GM23248 (cell line): ENCODE results near the gene TCF25. TPM values are rescaled to one million over a fixed set of nuclear protein-coding genes. Genes with fewer than 3 reads are reported as not detected.

ENCODE experiments used
- DNase-seq: peaks from one replicate; pipeline ENCODE4 v3.0.0-alpha.2; 2015
- H2AFZ ChIP-seq: fragments of 200-600 bp; sonication (generic); 2 replicates; pipeline ENCODE4 v1.6.1; 2016; ENCODE audit warnings: antibody characterized with exemption
- H3F3A ChIP-seq: fragments of 200-600 bp; sonication (generic); 2 replicates; pipeline ENCODE4 v1.6.1; 2016; ENCODE audit warnings: mild to moderate bottlenecking, antibody characterized with exemption, mixed run types; ENCODE audit not compliant: insufficient read depth
- H3K27ac ChIP-seq: fragments of 200-600 bp; sonication (generic); 2 replicates; pipeline ENCODE4 v1.5.1; 2016; ENCODE audit warnings: mild to moderate bottlenecking
- H3K27me3 ChIP-seq: fragments of 200-600 bp; sonication (generic); replicated peaks from 2 replicates; pipeline ENCODE4 v1.6.1; 2016; ENCODE audit warnings: mild to moderate bottlenecking; ENCODE audit not compliant: insufficient read depth
- H3K36me3 ChIP-seq: fragments of 200-600 bp; sonication (generic); 2 replicates; pipeline ENCODE4 v1.6.1; 2016; ENCODE audit warnings: low read depth, mild to moderate bottlenecking
- H3K4me1 ChIP-seq: fragments of 200-600 bp; sonication (generic); 2 replicates; pipeline ENCODE4 v1.6.1; 2016; ENCODE audit warnings: mild to moderate bottlenecking; ENCODE audit not compliant: insufficient read depth
- H3K4me2 ChIP-seq: fragments of 200-600 bp; sonication (generic); one replicate; pipeline ENCODE4 v1.6.1; 2016; ENCODE audit warnings: mild to moderate bottlenecking; ENCODE audit not compliant: unreplicated experiment
- H3K4me3 ChIP-seq: fragments of 200-600 bp; sonication (generic); 2 replicates; pipeline ENCODE4 v1.5.1; 2016; ENCODE audit warnings: mild to moderate bottlenecking
- H3K79me2 ChIP-seq: fragments of 200-600 bp; sonication (generic); 2 replicates; pipeline ENCODE4 v1.6.1; 2016; ENCODE audit warnings: mild to moderate bottlenecking; ENCODE audit not compliant: insufficient read depth
- H3K9ac ChIP-seq: fragments of 200-600 bp; sonication (generic); 2 replicates; pipeline ENCODE4 v1.6.1; 2016; ENCODE audit warnings: mild to moderate bottlenecking
- H3K9me2 ChIP-seq: fragments of 200-600 bp; sonication (generic); 2 replicates; pipeline ENCODE4 v1.6.1; 2016; ENCODE audit warnings: mixed run types, mild to moderate bottlenecking, moderate library complexity; ENCODE audit not compliant: insufficient read depth
- H3K9me3 ChIP-seq: fragments of 200-600 bp; sonication (generic); one replicate; pipeline ENCODE4 v1.6.1; 2017; ENCODE audit warnings: low read depth
- H4K20me1 ChIP-seq: fragments of 200-600 bp; sonication (generic); 2 replicates; pipeline ENCODE4 v1.6.0; 2016; ENCODE audit not compliant: insufficient read depth
- EZH2 ChIP-seq: fragments of 200-600 bp; sonication (generic); IDR thresholded peaks from 2 replicates; pipeline ENCODE4 v1.6.1; 2018; ENCODE audit warnings: antibody characterized with exemption, mild to moderate bottlenecking; ENCODE audit not compliant: insufficient read depth, poor library complexity, severe bottlenecking
- EZH2phosphoT487 ChIP-seq: fragments of 200-600 bp; sonication (generic); IDR thresholded peaks from 2 replicates; pipeline ENCODE4 v1.6.1; 2018; ENCODE audit warnings: antibody characterized with exemption, moderate library complexity, mild to moderate bottlenecking, low read depth; ENCODE audit not compliant: insufficient read depth
- WGBS, 2 experiments: methylation state at CpG; one replicate each; pipeline ENCODE4 v1.1.6; 2015 to 2017; ENCODE audit warnings: low lambda C conversion rate in 2 of 2, low coverage in 1 of 2; ENCODE audit errors: missing lambda C conversion rate in 2 of 2; 5-methylcytosine and 5-hydroxymethylcytosine counted together
- in situ Hi-C: fragments of 300-500 bp; cut with MboI; formaldehyde crosslinking; loops from 2 replicates; pipeline ENCODE4 v1.15.0; 2020
- polyA plus RNA-seq: library from polyadenylated mRNA; unstranded; fragments of >200 nt; fragmentation: Nextera tagmentation; extraction: Ambion mirVana; gene quantifications from 2 replicates; pipeline ENCODE4 v1.2.1, GENCODE V29; 2016
- total RNA-seq: library from RNA; depleted of rRNA; stranded (reverse); fragments of >200 nt; shearing (Covaris generic); gene quantifications from 2 replicates; pipeline ENCODE4 v1.2.3, GENCODE V29; 2014

The TCF25 gene
- total and polyA plus RNA-seq, 2 experiments from 2014 or later = 143 to 162 TPM

DNA sequence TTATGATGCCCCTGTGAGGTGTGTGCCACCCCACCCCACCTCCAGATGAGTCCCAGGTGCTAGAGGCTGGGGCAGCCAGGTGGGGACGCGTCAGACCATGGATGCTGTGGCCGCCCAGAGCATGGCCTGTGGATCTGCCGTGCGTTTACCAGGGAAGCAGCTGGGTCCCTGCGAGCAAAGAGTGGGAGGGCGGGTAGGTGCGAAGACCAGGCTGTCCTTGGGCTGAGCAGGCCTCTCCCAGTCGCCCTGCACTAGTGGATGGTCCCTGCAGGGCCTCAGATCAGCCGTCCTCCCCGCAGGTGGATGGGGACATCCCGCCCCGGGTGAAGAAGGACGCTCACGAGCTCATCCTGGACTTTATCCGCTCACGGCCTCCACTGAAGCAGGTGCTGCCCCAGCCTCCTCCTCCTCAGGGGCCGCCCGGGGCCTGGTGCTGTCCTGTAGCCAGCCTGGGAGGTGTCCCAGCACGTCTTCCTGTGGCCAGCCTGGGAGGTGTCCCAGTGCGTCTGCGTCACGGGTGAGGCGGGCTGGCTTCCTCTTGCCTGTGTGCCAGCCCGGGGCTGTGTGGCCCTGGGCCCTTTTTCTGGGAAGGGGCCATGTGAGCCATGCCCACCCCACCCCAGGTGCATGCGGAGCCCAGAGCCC, 18.0 kb upstream of the TCF25 start:
- WGBS, 2 experiments = 89% methylated on average over 22 to 26 of the region's 26 CpGs
- DNase-seq = no peak

DNA sequence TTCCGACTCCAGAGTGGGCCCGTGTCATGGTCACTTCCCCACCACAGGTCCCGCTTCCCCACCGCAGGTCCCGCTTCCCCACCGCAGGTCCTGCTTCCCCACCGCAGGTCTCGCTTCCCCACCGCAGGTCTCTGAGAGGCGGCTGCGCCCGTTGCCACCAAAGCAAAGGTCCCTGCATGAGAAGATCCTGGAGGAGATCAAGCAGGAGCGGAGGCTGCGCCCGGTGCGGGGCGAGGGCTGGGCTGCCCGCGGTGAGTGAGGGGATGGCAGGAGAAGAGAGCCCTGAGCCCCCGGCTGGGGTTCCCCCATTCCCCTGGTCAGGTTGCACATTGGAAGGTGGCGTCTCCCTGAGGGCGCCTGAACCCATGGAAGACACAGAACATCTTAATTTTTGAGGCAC, 17.4 kb upstream of the TCF25 start:
- Histone ChIP-seq H3K9ac (no peak overlapping the region), H2AFZ (no peak overlapping the region), H3K4me3 (no peak overlapping the region), H3K9me3 (no peaks in the 10 kb centered on the region), H3K36me3 (no peaks in the 10 kb centered on the region), H3K9me2 (no peaks in the 10 kb centered on the region), H3F3A (no peaks in the 10 kb centered on the region), H3K27me3 (no peaks in the 10 kb centered on the region), H3K4me2 (no peak overlapping the region), H3K27ac (no peak overlapping the region), H3K79me2 (no peaks in the 10 kb centered on the region), H3K4me1 (no peaks in the 10 kb centered on the region), H4K20me1 (no peaks in the 10 kb centered on the region)
- TF ChIP-seq EZH2phosphoT487 = no peak
- TF ChIP-seq EZH2 = no peak
- WGBS, 2 experiments = 92 to 97% methylated on average over 17 to 22 of the region's 22 CpGs
- in situ Hi-C loops = no loop called here
- DNase-seq = no peak

More for the DNA sequence above, 18.0 kb upstream of the TCF25 start:
- no peaks in the 10 kb centered on the region for H3K9me3 ChIP-seq
- TF ChIP-seq EZH2 = no peak
- no peak for TF ChIP-seq EZH2phosphoT487
- H3K4me2 ChIP-seq = no peak overlapping the region
- H2AFZ ChIP-seq = no peak overlapping the region
- H3K4me1 ChIP-seq = no peaks in the 10 kb centered on the region
- in situ Hi-C loops = no loop called here
- no peak overlapping the region for H3K4me3 ChIP-seq
- no peaks in the 10 kb centered on the region for H3K9me2 ChIP-seq
- no peak overlapping the region for H3K9ac ChIP-seq
- no peaks in the 10 kb centered on the region for H3K79me2 ChIP-seq
- no peaks in the 10 kb centered on the region for H4K20me1 ChIP-seq
- no peak overlapping the region for H3K27ac ChIP-seq
- no peaks in the 10 kb centered on the region for H3F3A ChIP-seq
- no peaks in the 10 kb centered on the region for H3K27me3 ChIP-seq
- H3K36me3 ChIP-seq = no peaks in the 10 kb centered on the region

- no peak overlapping the region for H3K9ac ChIP-seq
- in situ Hi-C loops = no loop called here
Observed at GRCh38 chr16:89858973-89859614, 14.3 kb upstream of the TCF25 start.

DNA sequence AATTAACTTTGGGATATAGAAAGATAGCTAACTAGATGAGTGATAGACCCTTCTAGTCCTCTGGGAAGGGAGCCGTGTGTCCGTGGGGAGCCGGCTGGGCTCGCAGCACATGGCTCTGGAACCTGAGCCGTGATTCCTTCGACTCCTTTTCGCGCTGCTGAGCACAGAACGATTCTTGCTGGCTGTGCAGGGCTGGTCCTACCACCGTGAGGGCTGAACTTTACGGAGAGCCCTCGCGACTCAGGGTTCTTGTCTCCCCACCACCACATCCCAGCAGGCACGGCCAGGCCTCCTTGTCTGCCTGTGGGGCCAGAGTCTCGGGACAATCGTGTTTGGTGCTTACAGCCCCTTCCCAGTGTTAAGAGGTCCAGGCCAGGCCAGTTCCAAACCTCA, 13.8 kb upstream of the TCF25 start:
- Histone ChIP-seq H3K4me2 (no peak overlapping the region), H4K20me1 (no peaks in the 10 kb centered on the region), H3K36me3 (no peaks in the 10 kb centered on the region), H3K9ac (no peak overlapping the region), H3K27ac (no peak overlapping the region), H3K9me2 (no peaks in the 10 kb centered on the region), H3K4me3 (no peak overlapping the region), H2AFZ (no peak overlapping the region), H3K4me1 (peaks cover 8% of the 10 kb centered on the region), H3K79me2 (no peaks in the 10 kb centered on the region), H3K27me3 (no peaks in the 10 kb centered on the region), H3K9me3 (no peaks in the 10 kb centered on the region), H3F3A (peaks cover 7% of the 10 kb centered on the region; the same call in 1 of the 2 replicates)
- TF ChIP-seq EZH2phosphoT487 = no peak
- no peak for TF ChIP-seq EZH2
- no peak for DNase-seq
- in situ Hi-C loops = no loop called here
- WGBS, 2 experiments = 78% methylated on average over 16 of the region's 16 CpGs

More at GRCh38 chr16:89858973-89859614, 14.3 kb upstream of the TCF25 start:
- no peak for TF ChIP-seq EZH2phosphoT487
- TF ChIP-seq EZH2 = no peak
- Histone ChIP-seq H2AFZ (no peak overlapping the region), H4K20me1 (no peaks in the 10 kb centered on the region), H3K79me2 (no peaks in the 10 kb centered on the region), H3K27ac (no peak overlapping the region), H3K27me3 (no peaks in the 10 kb centered on the region), H3K9me3 (no peaks in the 10 kb centered on the region), H3K4me1 (peaks cover 3% of the 10 kb centered on the region), H3K9me2 (no peaks in the 10 kb centered on the region), H3K4me3 (no peak overlapping the region), H3F3A (peaks cover 2% of the 10 kb centered on the region; the same call in 1 of the 2 replicates), H3K36me3 (no peaks in the 10 kb centered on the region), H3K4me2 (no peak overlapping the region)
- no peak for DNase-seq
- 85 to 91% methylated on average over 9 to 25 of the region's 25 CpGs for WGBS, 2 experiments
